HAP-1 (cell line): ENCODE measurements around the gene KDM4C.

Source experiments
- DNase-seq, 2 experiments: peaks; one replicate each; pipeline ENCODE4 v3.0.0-alpha.2; 2016 to 2020; ENCODE audit warnings: low spot score in 2 of 2
- H3K27me3 ChIP-seq: fragments of 250-450 bp; sonication (Bioruptor Pico); 2 replicates; pipeline ENCODE4 v1.5.1; 2020; ENCODE audit warnings: low read depth, mild to moderate bottlenecking, moderate library complexity
- H3K36me3 ChIP-seq: fragments of 250-450 bp; sonication (Bioruptor Pico); replicated peaks from 2 replicates; pipeline ENCODE4 v1.5.1; 2020; ENCODE audit warnings: mild to moderate bottlenecking
- H3K4me1 ChIP-seq: fragments of 250-450 bp; sonication (Bioruptor Pico); 2 replicates; pipeline ENCODE4 v1.5.1; 2020; ENCODE audit warnings: mild to moderate bottlenecking
- H3K4me3 ChIP-seq: fragments of 250-450 bp; sonication (Bioruptor Pico); 2 replicates; pipeline ENCODE4 v1.5.1; 2020; ENCODE audit warnings: mild to moderate bottlenecking, moderate library complexity
- H3K9me3 ChIP-seq: fragments of 250-450 bp; sonication (Bioruptor Pico); 2 replicates; pipeline ENCODE4 v1.5.1; 2020; ENCODE audit warnings: mild to moderate bottlenecking, moderate library complexity
- in situ Hi-C: fragments of 300-500 bp; cut with MboI; formaldehyde crosslinking; loops from 3 replicates; pipeline ENCODE4 v1.14.3; 2020; ENCODE audit warnings: low sequenced_read_pairs, inconsistent platforms, mixed read lengths

Gene KDM4C

DNA sequence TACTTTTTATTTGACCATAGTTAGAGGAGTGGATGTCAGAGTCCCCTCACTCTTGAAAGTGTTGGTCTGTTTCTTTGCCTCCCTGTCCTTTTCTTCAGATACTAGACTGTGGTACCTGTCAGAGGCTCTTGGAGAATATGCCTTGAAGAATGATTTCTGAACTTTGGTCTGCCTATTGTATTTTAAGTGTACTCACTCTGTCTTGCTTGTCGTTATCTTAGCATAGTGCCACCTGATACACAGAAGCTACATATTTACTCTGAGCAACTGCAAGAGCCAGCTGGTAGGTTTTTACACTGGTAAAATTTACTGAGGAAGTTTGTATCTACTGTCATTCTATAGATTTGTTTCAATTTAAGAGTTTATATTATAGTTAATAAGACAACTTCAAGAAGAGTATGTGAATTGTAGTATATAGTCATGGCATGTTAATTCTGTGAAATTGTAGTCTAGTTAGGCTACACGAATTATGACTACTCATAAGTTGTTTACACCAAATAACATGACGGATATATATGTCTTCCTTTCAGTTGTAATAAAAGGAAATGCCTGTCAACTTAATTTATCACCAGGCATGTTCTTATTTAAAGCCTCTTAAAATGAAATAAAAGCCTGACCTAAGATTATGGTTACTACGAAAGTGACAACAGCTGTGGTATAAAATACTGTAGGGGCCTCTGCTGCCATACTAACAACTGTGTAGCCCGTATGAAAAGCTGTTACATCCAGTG, 201.7 kb downstream of the KDM4C start:
- Histone ChIP-seq H3K4me1 (peaks cover 36% of the 10 kb centered on the region), H3K27me3 (no peaks in the 10 kb centered on the region), H3K36me3 (no peaks in the 10 kb centered on the region), H3K4me3 (no peak overlapping the region), H3K9me3 (no peaks in the 10 kb centered on the region)
- no peak for DNase-seq
- in situ Hi-C loops, result no loop called here

DNA sequence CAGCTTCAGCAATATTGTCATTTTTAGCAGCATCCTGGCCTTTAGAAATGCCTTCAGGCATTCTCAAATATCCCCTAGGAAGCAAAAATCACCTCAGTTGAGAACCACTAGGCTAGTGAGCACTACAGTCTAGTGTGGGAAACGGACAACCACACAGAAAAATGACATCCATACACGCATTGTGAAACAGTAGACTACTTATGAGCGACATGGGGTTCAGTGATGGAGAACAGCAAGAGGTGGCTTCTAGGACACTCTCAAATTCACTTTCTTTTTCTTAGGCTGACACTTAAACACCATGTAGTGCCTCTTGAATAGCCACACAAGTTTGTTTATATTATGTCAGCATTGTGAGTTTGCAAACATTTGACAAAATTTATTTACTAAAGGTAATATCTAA, 203.0 kb downstream of the KDM4C start:
- DNase-seq, result no peak
- H3K36me3 ChIP-seq, result no peaks in the 10 kb centered on the region
- H3K27me3 ChIP-seq, result no peaks in the 10 kb centered on the region
- H3K4me3 ChIP-seq, result no peak overlapping the region
- peaks cover 26% of the 10 kb centered on the region for H3K4me1 ChIP-seq
- in situ Hi-C loops, result no loop called here
- H3K9me3 ChIP-seq, result no peaks in the 10 kb centered on the region

DNA sequence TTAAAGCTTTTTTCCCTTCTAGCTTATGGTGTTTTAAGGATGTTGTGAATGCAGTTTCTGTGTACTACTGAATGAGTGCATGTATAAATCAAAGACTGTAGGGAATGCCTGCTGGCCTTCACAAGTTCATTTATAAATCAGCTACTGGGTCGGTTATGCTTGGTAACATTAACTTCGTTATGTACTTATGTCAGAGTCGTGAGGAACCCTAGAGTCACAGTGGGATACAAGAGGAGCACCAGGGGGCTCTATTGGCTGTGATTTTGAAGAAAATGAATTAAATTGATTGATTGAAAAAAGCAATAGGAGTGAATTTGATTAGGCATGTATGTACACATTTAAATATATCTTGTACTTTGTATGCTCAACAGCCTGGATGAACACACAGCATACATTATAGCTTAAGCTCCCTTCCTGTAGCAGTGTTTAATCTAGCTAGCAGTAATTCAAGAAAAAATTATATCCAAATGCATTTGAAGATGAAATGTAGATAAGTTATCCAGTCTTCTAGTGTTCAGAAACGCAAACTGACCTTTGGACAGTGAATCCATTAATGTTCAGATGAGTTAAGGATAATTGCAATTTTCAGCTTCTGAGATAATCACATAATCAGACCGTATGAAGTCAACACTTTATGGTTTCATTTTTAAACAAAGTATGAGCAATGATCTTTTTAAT, 204.2 kb downstream of the KDM4C start:
- in situ Hi-C loops, result no loop called here
- H3K9me3 ChIP-seq, result no peaks in the 10 kb centered on the region
- H3K4me3 ChIP-seq, result no peak overlapping the region
- no peaks in the 10 kb centered on the region for H3K27me3 ChIP-seq
- no peaks in the 10 kb centered on the region for H3K36me3 ChIP-seq
- peaks cover 14% of the 10 kb centered on the region for H3K4me1 ChIP-seq
- DNase-seq, result no peak

DNA sequence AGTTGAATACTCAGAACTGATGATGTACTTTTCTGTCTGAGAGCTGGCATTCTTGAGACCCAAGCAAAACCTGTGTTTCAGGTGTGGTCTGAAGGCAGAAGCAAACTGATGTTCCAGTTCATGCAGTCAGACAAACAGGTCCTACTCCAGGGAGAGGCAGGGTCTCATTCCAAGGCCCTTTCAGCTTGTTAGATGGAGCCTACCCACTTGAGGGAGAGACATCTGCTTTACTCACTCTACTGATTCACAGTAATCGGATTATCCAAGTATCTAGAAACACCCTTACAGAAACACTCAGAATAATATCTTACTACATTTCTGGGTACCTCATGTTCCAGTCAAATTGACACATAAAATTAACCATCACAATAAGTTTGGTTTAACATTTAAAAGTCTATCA, 207.8 kb downstream of the KDM4C start:
- in situ Hi-C loops, result no loop called here

DNA sequence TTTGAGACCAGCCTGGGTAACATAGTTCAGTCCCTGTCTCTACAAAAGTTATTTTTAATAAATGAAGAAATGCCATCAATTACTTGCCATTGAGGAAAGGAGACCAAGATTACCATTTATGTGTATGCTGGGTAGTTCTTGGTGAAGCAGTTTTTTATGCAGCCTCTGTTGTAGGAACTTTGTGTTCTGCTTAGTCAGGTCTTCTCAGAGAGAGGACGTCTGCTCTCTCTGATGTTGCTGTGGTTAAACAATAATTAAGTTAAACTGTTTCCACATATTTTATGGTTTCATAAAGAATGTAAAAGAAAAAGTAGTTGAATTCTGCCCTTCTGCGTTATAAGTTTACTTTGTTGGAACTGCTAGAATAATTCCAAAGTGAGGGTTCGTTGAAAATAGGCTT, 210.5 kb downstream of the KDM4C start:
- H3K4me3 ChIP-seq, result no peak overlapping the region
- in situ Hi-C loops, result no loop called here
- DNase-seq, result no peak

More for the DNA sequence above, 207.8 kb downstream of the KDM4C start:
- H3K36me3 ChIP-seq, result no peaks in the 10 kb centered on the region
- no peaks in the 10 kb centered on the region for H3K27me3 ChIP-seq
- DNase-seq, result no peak
- H3K9me3 ChIP-seq, result no peaks in the 10 kb centered on the region
- no peak overlapping the region for H3K4me3 ChIP-seq
- H3K4me1 ChIP-seq, result peaks cover 3% of the 10 kb centered on the region; the same call in 1 of the 2 replicates

DNA sequence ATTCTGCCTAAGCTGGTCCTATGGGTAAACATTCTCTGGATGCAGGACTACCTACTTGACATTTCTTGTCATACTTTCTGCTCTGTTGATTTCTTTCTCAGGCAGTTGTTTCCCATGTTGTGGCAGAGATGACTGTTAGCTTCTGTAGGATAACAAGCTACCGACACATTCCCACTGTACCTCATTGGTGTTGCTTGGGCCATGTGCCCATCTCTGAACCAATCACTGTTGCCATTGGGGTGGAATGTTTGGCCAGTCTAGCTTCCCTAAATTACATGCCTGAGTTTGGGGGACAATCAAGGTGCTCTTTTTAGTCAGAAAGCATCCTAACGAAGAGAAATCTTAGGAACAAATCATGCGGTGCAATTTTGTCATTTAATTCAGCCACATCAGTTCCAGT, 212.0 kb downstream of the KDM4C start:
- Histone ChIP-seq H3K9me3 (no peaks in the 10 kb centered on the region), H3K27me3 (no peaks in the 10 kb centered on the region), H3K4me3 (no peak overlapping the region), H3K4me1 (peaks cover 3% of the 10 kb centered on the region), H3K36me3 (no peaks in the 10 kb centered on the region)
- DNase-seq, result no peak
- in situ Hi-C loops, result no loop called here

More for the DNA sequence above, 210.5 kb downstream of the KDM4C start:
- Histone ChIP-seq H3K4me1 (no peaks in the 10 kb centered on the region), H3K27me3 (no peaks in the 10 kb centered on the region), H3K36me3 (no peaks in the 10 kb centered on the region), H3K9me3 (no peaks in the 10 kb centered on the region)

DNA sequence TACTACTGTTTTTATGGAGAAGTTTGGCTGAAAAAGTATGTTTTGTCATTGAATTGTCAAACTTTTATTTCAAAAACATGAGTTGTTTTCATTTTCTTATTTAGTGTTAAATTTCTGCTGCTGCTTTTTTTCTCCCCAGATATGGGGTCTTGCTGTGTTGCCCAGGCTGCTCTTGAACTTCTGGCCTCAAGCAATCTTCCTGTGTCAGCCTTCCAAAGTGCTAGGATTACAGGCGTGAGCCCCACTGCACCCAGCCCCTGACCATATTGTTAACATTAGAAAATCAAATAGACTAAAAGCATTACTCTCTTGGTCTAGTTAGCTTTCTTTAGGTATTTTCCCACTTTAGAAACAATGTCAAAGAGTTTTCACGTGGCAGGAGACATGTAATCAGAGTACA, 215.3 kb downstream of the KDM4C start:
- Histone ChIP-seq H3K9me3 (no peaks in the 10 kb centered on the region), H3K36me3 (no peaks in the 10 kb centered on the region), H3K27me3 (no peaks in the 10 kb centered on the region), H3K4me3 (no peak overlapping the region), H3K4me1 (peaks cover 13% of the 10 kb centered on the region)
- DNase-seq, result no peak
- in situ Hi-C loops, result no loop called here

DNA sequence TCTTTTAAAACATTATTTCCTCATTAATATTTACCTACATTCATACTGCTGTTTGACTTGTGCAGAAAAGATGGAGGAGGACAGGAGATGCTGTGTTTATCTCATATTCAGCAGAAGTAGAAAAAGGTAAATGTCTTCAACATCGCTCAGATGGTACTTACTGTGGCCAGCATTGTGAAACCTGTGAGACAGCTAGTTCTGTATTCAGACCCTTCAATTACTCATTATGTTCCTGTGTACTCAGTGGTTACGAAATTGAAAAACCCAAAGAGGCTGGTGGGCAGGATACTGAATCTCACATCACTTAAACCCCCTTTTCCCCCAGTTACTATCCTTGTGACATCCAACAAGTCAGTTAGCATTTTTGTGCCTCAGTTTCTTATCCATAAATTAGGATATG, 216.0 kb downstream of the KDM4C start:
- H3K36me3 ChIP-seq, result no peaks in the 10 kb centered on the region
- in situ Hi-C loops, result no loop called here
- H3K9me3 ChIP-seq, result no peaks in the 10 kb centered on the region
- H3K4me1 ChIP-seq, result peaks cover 13% of the 10 kb centered on the region
- H3K27me3 ChIP-seq, result no peaks in the 10 kb centered on the region
- H3K4me3 ChIP-seq, result no peak overlapping the region
- no peak for DNase-seq

DNA sequence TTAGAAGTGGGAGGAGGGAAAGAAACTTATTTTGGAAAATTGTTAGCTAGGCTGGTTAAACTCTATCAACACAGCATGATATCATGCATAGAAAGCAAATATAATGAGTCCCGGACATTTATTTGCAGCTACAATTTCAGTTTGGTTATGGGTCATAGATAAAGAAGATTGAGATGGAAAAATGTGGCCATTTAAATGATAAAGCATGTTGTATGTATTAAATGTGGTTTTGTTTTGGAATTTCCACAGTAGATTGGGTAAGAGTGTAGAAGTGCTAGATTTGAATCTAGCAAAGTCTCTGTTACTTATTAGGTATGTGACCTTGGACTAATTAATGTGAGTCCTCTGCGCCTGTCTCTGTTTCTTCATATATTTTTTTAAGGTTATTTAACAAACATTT, 217.4 kb downstream of the KDM4C start:
- Histone ChIP-seq H3K9me3 (no peaks in the 10 kb centered on the region), H3K4me1 (peaks cover 13% of the 10 kb centered on the region), H3K4me3 (no peak overlapping the region), H3K36me3 (no peaks in the 10 kb centered on the region), H3K27me3 (no peaks in the 10 kb centered on the region)
- in situ Hi-C loops, result no loop called here
- DNase-seq, result peak in 1 of 2 experiments; percentile 49

DNA sequence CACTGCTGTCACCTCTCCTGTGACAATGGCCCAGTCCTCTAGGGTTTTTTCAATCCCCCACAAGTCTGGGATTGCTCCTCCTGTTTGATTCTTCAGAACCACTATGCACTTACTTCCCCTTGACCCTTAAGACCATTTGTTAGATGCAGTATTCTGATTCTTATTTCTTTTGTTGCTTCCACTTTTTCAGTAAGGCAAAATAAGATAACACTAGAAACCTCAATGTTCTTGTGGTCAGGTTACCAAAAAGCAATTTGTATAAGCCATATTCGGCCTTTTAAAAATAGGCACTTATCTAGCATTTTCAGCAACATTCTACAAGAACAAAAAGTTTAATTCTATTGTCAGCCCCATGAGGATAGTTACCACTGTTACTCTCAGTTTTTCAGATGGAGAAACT, 220.0 kb downstream of the KDM4C start:
- Histone ChIP-seq H3K27me3 (no peaks in the 10 kb centered on the region), H3K4me1 (peaks cover 13% of the 10 kb centered on the region), H3K4me3 (no peak overlapping the region), H3K9me3 (no peaks in the 10 kb centered on the region), H3K36me3 (no peaks in the 10 kb centered on the region)
- in situ Hi-C loops, result no loop called here
- no peak for DNase-seq

DNA sequence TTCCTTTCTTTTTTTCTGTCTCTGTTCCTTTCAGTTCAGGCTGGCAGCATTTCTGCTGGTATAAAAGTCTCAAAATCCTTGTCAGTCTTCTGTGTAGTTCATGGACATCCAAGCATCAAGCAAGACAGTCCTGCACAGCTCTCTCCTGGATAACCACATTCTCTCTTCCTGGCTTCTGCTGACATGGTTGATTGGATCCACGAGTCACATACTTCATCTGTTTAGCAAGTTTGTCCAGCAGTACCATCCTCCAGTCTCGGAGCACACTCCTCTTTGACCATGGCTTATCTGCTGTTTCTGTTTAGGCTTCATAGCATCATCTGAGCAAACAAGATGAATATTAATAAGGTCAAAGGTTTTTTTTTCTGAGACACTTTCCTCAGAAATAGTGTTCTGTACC, 220.8 kb downstream of the KDM4C start:
- H3K27me3 ChIP-seq, result no peaks in the 10 kb centered on the region
- in situ Hi-C loops, result no loop called here
- peaks cover 13% of the 10 kb centered on the region for H3K4me1 ChIP-seq
- H3K4me3 ChIP-seq, result no peak overlapping the region
- DNase-seq, result no peak
- H3K9me3 ChIP-seq, result no peaks in the 10 kb centered on the region
- no peaks in the 10 kb centered on the region for H3K36me3 ChIP-seq

DNA sequence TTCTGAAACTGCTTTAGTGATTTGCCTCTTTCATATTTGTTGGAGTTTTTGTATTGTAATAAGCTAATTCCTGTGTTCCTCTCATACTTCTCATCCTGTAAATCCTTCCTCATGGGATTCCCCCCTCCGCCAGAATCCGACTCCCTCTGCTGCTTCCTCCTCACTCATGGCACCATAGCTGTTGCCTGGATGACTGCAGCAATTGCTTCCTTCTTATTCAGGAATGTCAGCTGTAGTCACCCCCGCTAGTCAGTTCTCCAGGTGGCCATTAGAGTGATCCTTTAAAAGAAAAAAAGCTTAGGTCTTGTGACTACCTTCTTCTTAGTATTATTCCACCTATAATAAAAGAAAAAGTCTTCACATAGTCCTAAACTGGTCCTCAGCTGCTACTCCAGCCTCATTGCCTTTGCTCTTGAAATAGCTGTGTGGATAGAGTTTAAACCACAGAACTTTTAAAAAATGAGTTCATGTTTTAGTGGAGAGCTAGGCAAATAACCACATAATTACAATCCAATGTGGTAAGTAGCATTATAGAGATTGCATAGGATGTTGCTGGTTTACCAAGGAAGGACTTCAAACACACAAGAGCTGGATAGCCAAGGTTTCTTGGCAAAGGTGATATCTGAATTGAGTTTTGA, 227.3 kb downstream of the KDM4C start:
- Histone ChIP-seq H3K27me3 (no peaks in the 10 kb centered on the region), H3K4me3 (no peak overlapping the region), H3K4me1 (peaks cover 4% of the 10 kb centered on the region), H3K36me3 (no peaks in the 10 kb centered on the region; the same call in 1 of the 2 replicates), H3K9me3 (no peaks in the 10 kb centered on the region)
- in situ Hi-C loops, result no loop called here
- DNase-seq, result peak in 1 of 2 experiments; percentile 49

DNA sequence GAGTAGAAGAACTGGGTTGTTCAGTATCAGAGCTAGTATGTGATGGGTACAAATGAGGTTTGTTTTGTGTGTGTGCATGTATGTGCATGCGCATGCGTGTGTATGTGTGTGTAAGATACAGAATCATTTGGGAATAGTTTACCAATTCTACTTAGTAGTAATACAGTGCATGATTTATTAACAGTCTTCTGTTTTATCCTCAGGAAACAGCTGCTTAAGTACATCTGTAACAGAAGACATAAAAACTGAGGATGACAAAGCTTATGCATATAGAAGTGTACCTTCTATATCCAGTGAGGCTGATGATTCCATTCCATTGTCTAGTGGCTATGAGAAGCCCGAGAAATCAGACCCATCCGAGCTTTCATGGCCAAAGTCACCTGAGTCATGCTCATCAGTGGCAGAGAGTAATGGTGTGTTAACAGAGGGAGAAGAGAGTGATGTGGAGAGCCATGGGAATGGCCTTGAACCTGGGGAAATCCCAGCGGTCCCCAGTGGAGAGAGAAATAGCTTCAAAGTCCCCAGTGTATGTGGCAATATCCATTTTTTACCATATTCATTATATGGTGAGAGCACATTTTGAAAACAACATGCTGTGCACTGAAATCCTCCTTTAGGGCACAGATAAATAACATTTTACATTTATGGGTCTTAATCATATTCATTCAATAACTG, 228.5 kb downstream of the KDM4C start:
- DNase-seq, result no peak
- H3K4me1 ChIP-seq, result peaks cover 4% of the 10 kb centered on the region
- no peaks in the 10 kb centered on the region for H3K9me3 ChIP-seq
- H3K27me3 ChIP-seq, result no peaks in the 10 kb centered on the region
- H3K36me3 ChIP-seq, result no peaks in the 10 kb centered on the region; the same call in 1 of the 2 replicates
- in situ Hi-C loops, result no loop called here
- no peak overlapping the region for H3K4me3 ChIP-seq

DNA sequence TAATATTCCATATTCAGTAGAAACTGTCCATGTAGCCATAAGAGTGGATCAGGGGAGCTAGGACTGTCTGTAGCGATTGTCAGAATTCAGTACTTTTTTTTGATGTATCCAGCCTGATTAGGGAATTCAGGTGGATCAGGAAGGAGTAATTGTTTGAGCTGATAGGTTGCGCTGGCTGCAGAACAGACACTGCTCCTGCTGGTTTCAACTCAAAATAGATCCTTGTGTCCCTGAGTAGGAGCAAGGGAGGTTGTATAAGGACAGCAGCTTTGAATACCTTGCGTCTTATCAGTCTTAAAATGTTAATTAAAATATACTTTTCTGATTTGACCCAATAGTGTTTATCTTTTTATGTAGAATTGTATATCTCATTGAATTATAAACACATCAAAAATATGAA, 229.6 kb downstream of the KDM4C start:
- Histone ChIP-seq H3K4me3 (no peak overlapping the region), H3K27me3 (no peaks in the 10 kb centered on the region), H3K4me1 (peaks cover 4% of the 10 kb centered on the region), H3K9me3 (no peaks in the 10 kb centered on the region), H3K36me3 (no peaks in the 10 kb centered on the region; the same call in 1 of the 2 replicates)
- in situ Hi-C loops, result no loop called here
- DNase-seq, result no peak
